GM04504 (cell line): ENCODE results near the gene LALBA.
"Not testable (repeated sequence)": the region's sequence is repeated elsewhere in the genome, so short reads cannot be mapped to it uniquely, and the experiment has no call there.

ENCODE experiments used
- DNase-seq: peaks from one replicate; pipeline ENCODE4 v3.0.0-alpha.2; 2012; ENCODE audit warnings: low read depth

Gene LALBA

GRCh38 chr12:48527891-48528670 is 41.8 kb downstream of the LALBA start:
- DNase-seq: no peak

GRCh38 chr12:48525332-48525731 is 44.5 kb downstream of the LALBA start, which contains the start of gene OR8S1:
TSS of gene OR8S1 (plus strand) at chr12:48525632. CDS start at chr12:48525632, 0 bp downstream.
- DNase-seq: no peak

- not testable (repeated sequence) for DNase-seq
These were observed 49.5 kb downstream of the LALBA start for GRCh38 chr12:48520381-48520780.
